Embryonic facial prominence (tissue), 1 donor: Measurements from ENCODE around the gene FGF8.

Experiments
- DNase-seq: peaks from one replicate; pipeline ENCODE4 v3.0.0-alpha.2; 2016; ENCODE audit errors: extremely low spot score

The FGF8 gene

GRCh38 chr10:101732096-101732495 lies 43.8 kb downstream of the FGF8 start:
- DNase-seq: no peak

GRCh38 chr10:101726115-101726387 lies 49.9 kb downstream of the FGF8 start:
- DNase-seq: no peak

DNA sequence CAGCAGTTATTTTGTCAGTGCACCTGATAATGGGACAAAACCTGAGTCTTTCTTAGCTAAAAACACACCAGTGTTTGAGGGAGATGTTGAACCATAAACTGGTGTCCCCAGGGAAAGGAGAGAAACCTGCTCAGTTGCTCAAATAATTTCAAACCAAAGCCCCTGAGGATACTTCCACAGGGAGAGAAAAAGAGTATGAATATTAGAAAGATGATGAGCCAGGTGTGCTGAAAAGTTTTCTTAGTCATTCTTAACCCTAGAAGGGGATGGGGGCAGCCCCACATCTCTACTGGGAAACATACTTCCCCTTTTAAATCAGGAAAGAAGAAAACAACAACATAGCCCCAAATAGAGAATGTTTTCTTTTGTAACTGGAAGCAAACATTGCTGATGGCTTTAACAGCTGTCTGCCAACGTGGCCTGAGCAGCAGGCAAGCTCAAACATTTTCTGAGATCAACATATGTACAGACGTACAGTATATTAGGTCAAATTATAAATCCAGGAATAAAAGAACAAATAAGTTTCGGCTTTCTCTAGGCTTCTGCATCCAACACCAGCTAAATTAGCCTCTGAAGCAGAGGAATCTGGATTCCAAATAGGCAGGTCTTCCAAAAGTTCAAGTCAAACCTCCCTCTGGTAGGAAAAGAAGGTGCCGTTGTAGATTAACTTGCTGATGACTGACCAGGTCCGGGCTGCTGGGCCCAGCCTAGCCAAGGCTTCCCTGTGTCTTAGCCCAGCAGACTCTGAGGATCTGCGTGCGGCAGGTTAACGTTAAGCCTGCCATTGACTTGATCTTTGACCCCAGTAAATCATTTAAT lies 50.4 kb downstream of the FGF8 start:
- DNase-seq: no peak

DNA sequence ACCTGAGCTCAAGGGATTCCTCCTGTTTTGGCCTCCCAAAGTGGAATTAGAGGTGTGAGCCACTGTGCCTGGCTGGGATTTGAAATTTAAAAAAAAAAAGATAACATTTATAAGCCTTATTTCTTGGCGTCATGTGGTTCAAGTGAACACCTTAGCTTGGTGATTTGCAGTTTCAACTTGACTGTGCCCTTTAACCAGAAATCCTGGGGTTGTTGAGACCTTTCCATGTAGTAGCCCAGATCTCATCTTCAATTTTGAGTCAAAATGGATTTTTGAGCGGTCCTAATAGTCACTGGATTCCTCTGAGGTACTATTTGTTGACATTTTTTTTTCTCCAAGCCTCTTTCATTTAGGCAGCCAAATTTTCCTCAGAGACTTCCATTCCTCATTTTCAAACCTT lies 51.5 kb downstream of the FGF8 start:
- DNase-seq: no peak

DNA sequence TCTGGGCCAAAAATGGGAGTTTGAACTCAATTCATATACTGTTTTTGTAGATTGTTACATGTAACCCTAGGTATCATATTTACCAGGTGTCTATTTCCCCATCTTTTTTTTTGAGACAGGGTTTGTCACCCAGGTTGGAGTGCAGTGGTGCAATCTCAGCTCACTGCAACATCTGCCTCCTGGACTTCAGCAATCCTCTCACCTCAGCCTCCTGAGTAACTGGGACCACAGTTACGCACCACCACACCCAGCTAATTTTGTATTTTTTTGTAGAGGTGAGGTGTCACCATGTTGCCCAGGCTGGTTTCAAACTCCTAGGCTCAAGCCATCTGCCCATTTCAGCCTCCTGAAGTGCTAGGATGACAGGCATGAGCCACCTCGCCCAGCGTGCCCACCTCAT lies 52.7 kb downstream of the FGF8 start:
- DNase-seq: no peak

DNA sequence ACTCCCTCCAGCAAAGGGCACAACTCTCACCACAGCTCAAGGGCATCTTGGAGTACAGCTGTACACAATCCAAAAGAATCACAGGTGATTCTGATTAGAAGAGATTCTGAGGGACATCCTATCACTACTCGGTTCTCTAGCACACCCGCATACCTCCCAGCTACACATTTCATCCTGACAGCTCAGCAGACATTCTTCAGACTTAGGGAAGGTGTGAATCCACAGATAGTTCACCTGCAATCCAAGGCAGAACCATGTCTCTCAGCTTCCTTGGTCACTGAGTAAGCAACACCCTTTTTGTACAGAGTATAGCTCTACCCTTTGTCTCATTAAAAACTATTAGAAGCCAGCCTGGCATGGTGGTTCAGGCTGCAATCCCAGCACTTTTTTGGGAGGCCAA lies 54.1 kb downstream of the FGF8 start:
- no peak for DNase-seq

DNA sequence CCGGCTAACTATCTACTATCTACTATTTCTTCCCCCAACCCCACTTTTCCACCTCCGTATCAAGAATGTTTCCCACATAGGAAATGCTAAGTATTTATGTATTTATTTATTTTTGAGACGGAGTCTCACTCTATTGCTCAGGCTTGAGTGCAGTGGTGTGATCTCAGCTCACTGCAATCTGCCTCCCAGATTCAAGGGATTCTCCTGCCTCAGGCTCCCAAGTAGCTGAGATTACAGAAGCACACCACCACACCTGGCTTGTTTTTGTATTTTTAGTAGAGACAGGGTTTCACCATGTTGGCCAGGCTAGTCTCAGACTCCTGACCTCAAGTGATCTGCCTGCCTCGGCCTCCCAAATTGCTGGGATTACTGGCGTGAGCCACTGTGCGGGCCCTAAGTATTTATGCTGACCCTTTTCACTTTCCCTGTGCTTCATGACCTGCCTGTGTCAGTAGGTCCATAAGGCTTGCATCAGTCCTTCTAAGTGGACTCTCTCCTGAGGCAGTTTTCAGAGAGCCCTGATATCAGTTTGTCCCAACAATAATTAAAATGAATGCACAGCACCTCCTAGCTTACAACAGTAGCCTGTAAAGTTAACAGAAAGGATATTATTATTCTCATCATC lies 55.2 kb downstream of the FGF8 start:
- no peak for DNase-seq
